Activated CD8-positive, alpha-beta T cell treated with anti-CD3 and anti-CD28 coated beads for 36 hours (primary cell): Measurements from ENCODE around the gene BTN2A1. TPM values are rescaled to one million over a fixed set of nuclear protein-coding genes. Genes with fewer than 3 reads are reported as not detected.

Experiments used
- ATAC-seq: fragments of 200-7000 bp; cut with Tn5 transposase; one replicate; pipeline ENCODE4 v1.10.0; 2021; ENCODE audit warnings: mild to moderate bottlenecking, moderate library complexity
- CTCF ChIA-PET: fragments of 350-600 bp; sonication (Branson Sonifier 250); formaldehyde crosslinking; loops from one replicate; lab custom pipeline; 2021; ENCODE audit warnings: antibody characterized with exemption; lab: Charles Lee
- POLR2A ChIA-PET: fragments of 350-600 bp; sonication (Branson Sonifier 250); formaldehyde crosslinking; loops from one replicate; lab custom pipeline; 2021; ENCODE audit warnings: antibody characterized with exemption; lab: Charles Lee
- DNase-seq: peaks from one replicate; pipeline ENCODE4 v3.0.0-alpha.2; 2020
- H3K27ac Mint-ChIP-seq: one replicate; pipeline ENCODE4 v1.8.0; 2021; ENCODE audit warnings: mild to moderate bottlenecking, mixed read lengths
- H3K27me3 Mint-ChIP-seq: one replicate; pipeline ENCODE4 v1.8.0; 2021; ENCODE audit warnings: mixed read lengths
- H3K36me3 Mint-ChIP-seq: one replicate; pipeline ENCODE4 v1.8.0; 2021; ENCODE audit warnings: low read depth, mixed read lengths
- H3K4me1 Mint-ChIP-seq: one replicate; pipeline ENCODE4 v1.8.0; 2021; ENCODE audit warnings: low read depth, mixed read lengths
- H3K4me3 Mint-ChIP-seq: one replicate; pipeline ENCODE4 v1.8.0; 2021; ENCODE audit warnings: mild to moderate bottlenecking, moderate library complexity, mixed read lengths
- H3K9me3 Mint-ChIP-seq: one replicate; pipeline ENCODE4 v1.8.0; 2021; ENCODE audit warnings: mixed read lengths
- CTCF ChIP-seq: fragments of 200-600 bp; IDR thresholded peaks from one replicate; pipeline ENCODE4 v1.8.0; 2022; ENCODE audit warnings: antibody characterized with exemption, mild to moderate bottlenecking
- intact Hi-C: fragments of 100-400 bp; cut with micrococcal nuclease; formaldehyde crosslinking; loops from one replicate; pipeline ENCODE4 v1.10.0; 2022
- total RNA-seq, 2 experiments: library from RNA; stranded (reverse); gene quantifications; one replicate each; pipeline ENCODE4 v1.2.3, GENCODE V29; 2021

Gene BTN2A1
- total RNA-seq, 2 experiments from 2014 or later, result 14.2 to 16.2 TPM

DNA sequence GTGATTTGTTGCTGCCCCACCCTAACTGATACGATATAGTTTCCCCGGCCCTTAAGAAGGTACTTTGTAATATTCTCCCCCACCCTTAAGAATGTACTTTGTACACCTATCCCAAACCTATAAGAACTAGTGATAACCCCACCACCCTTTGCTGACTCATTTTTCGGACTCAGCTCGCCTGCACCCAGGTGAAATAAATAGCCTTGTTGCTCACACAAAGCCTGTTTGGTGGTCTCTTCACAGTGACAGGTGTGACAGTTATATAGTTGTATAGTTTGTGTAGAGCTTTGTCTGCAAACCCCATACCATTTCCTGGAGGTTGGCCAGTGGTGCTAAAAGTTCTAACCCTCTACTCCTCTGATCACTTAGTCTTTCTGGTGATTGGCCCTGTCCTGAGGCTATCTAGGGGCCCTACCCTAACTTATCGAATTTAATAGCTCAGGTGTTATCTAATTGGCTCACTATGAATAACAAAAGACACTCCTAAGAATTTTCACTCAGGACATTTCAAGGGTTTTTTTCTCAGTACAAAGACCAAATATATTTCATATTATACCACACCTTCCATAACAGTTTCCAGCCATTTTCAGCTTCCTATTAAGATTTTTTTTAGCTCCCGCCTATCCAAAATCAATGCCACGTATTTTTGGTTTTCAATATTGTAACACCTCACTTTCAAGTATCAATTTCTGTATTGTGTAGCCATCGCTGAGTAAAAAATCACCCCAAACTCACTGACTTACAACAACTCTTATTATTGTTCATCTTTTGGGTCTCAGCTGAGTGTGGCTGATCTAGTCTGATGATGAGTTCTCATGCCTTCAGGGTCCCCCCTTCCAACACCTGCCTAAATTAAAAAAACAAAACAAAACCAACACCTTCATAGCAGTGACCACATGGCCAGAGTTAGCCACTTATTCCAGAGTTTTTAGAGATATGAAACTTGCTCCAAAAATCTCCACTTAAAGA, 32.5 kb downstream of the BTN2A1 start:
- Mint-ChIP-seq H3K4me1 (peaks cover 10% of the 10 kb centered on the region), H3K27me3 (no peaks in the 10 kb centered on the region), H3K36me3 (no peaks in the 10 kb centered on the region), H3K27ac (no peak overlapping the region), H3K4me3 (no peak overlapping the region), H3K9me3 (peaks cover 6% of the 10 kb centered on the region)
- POLR2A ChIA-PET, result interaction anchor here (0.7 kb wide), 1 partner anchor 18 kb away, joined by 4 read pairs; no protein-coding TSS in a partner anchor
- no peak for TF ChIP-seq CTCF
- intact Hi-C loops, result no loop called here
- CTCF ChIA-PET, result interaction anchor here (1.4 to 1.9 kb wide), 2 partner anchors 11 to 16 kb away, joined by 4 to 7 read pairs; no protein-coding TSS in a partner anchor
- DNase-seq (no peak), ATAC-seq (no peak)

DNA sequence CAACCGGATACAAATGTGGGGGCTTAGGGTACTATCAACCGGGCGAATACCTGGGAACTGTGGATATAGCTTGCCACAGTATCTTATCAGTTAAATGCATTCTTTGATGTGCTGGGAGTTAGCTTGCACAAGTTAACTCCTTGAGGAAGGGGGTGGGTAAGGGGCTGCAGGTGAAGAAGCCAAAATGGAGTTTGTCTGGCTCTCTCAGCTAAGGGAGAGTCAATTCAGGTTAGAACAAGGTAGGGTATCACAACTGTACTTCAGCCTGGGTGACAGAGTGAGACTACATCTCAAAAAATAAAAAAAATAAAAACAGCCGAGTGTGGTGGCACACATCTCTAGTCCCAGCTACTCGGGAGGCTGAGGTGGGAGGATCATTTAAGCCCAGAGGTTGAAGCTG, 33.8 kb downstream of the BTN2A1 start:
- ATAC-seq, result no peak
- ChIA-PET POLR2A (no interaction called here), CTCF (interaction anchor here (0.6 kb wide), 1 partner anchor 18 kb away, joined by 3 read pairs; no protein-coding TSS in a partner anchor)
- Mint-ChIP-seq H3K27ac (no peak overlapping the region), H3K9me3 (peaks cover 6% of the 10 kb centered on the region), H3K4me1 (peaks cover 10% of the 10 kb centered on the region), H3K4me3 (no peak overlapping the region), H3K36me3 (no peaks in the 10 kb centered on the region), H3K27me3 (no peaks in the 10 kb centered on the region)
- DNase-seq, result no peak
- TF ChIP-seq CTCF, result no peak
- intact Hi-C loops, result no loop called here

GRCh38 chr6:26493258-26493657, 35.5 kb downstream of the BTN2A1 start:
- Mint-ChIP-seq H3K36me3 (no peaks in the 10 kb centered on the region), H3K4me3 (no peak overlapping the region), H3K27ac (no peak overlapping the region), H3K9me3 (no peaks in the 10 kb centered on the region), H3K4me1 (peaks cover 10% of the 10 kb centered on the region), H3K27me3 (peaks cover 2% of the 10 kb centered on the region)
- peak; percentile 80 for ATAC-seq
- TF ChIP-seq CTCF, result peak; percentile 35
- POLR2A ChIA-PET, result no interaction called here
- DNase-seq, result no peak
- CTCF ChIA-PET, result interaction anchor here (0.8 to 0.9 kb wide), 2 partner anchors 9 kb away, joined by 3 read pairs; no protein-coding TSS in a partner anchor
- intact Hi-C loops, result no loop called here

DNA sequence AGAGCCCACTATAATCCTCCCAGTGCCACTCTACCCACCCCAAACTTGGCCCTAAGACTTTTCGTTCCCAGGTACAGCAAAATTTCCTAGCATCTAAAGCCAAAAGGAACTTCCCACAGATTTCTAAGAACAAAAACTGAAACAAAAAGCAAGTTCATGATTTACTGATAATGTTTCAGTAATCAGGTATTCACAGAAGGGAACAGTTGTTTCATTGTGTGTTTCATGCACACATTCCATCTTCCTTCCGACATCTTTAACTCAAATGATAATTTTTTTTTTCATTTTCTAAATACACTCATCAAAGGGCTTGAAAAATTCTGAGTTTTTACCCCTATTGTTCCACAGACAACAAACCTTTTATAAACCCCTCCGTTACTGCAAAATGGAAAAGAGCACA, 36.4 kb downstream of the BTN2A1 start:
- Mint-ChIP-seq H3K4me3 (no peak overlapping the region), H3K36me3 (no peaks in the 10 kb centered on the region), H3K27ac (no peak overlapping the region), H3K9me3 (no peaks in the 10 kb centered on the region), H3K27me3 (peaks cover 2% of the 10 kb centered on the region), H3K4me1 (peaks cover 10% of the 10 kb centered on the region)
- no peak for TF ChIP-seq CTCF
- POLR2A ChIA-PET, result no interaction called here
- DNase-seq, result no peak
- CTCF ChIA-PET, result interaction anchor here (0.8 to 2.5 kb wide), 2 partner anchors 9 kb away, joined by 3 to 7 read pairs; no protein-coding TSS in a partner anchor
- no peak for ATAC-seq
- intact Hi-C loops, result no loop called here

- TF ChIP-seq CTCF, result no peak
- peaks cover 10% of the 10 kb centered on the region for H3K4me1 Mint-ChIP-seq
- no peaks in the 10 kb centered on the region for H3K36me3 Mint-ChIP-seq
- H3K9me3 Mint-ChIP-seq, result no peaks in the 10 kb centered on the region
- no peak overlapping the region for H3K27ac Mint-ChIP-seq
- ChIA-PET POLR2A (interaction anchor here (0.6 kb wide), 1 partner anchor 428 kb away, joined by 4 read pairs; no protein-coding TSS in a partner anchor), CTCF (interaction anchor here (2.5 kb wide), 1 partner anchor 10 kb away, joined by 7 read pairs; no protein-coding TSS in a partner anchor)
- no peak overlapping the region for H3K4me3 Mint-ChIP-seq
- intact Hi-C loops, result no loop called here
- no peak for DNase-seq
- no peak for ATAC-seq
- H3K27me3 Mint-ChIP-seq, result peaks cover 2% of the 10 kb centered on the region
These were observed 37.5 kb downstream of the BTN2A1 start for GRCh38 chr6:26495281-26495680.
